ENCODE measurements around the gene BCL10. TPM values are rescaled to one million over a fixed set of nuclear protein-coding genes. Genes with fewer than 3 reads are reported as not detected.

Gene BCL10
- total RNA-seq, 1 experiment from 2014 or later = 33.8 TPM

GRCh38 chr1:85224295-85224694 lies 52.1 kb downstream of the BCL10 start (continued):
- no peak for TF ChIP-seq ZBTB33 (IDR thresholded peaks at IDR 0.05; ENCODE audit: extremely low read depth, insufficient replicate concordance, low read length)
- no peak for TF ChIP-seq YY1 (IDR thresholded peaks at IDR 0.05; ENCODE audit: extremely low read depth, insufficient replicate concordance, low read depth, low read length)

- POLR2A ChIA-PET = no interaction called here
- RAD21 ChIA-PET (ENCODE audit: low non-redundant PET in 1 of 2, low total read pairs in 2 of 2, uncharacterized antibody in 2 of 2, unreplicated experiment in 2 of 2) = no interaction called here
Measured at GRCh38 chr1:85223334-85223733, 53.1 kb downstream of the BCL10 start.

More at GRCh38 chr1:85223334-85223733, 53.1 kb downstream of the BCL10 start:
- no peak overlapping the region for H2AFZ ChIP-seq (ENCODE audit: low read depth, low read length, poor library complexity, severe bottlenecking)
- H3K4me2 ChIP-seq (ENCODE audit: low read length) = no peak overlapping the region
- CTCF ChIA-PET = no interaction called here
- DNase-seq (ENCODE audit: low read depth, low spot score) = no peak
- no peaks in the 10 kb centered on the region for H3K9me3 ChIP-seq (ENCODE audit: control insufficient read depth in 1 of 2, insufficient read depth in 1 of 2, low read depth in 1 of 2, low read length in 2 of 2)
- no peak overlapping the region for H3K4me3 ChIP-seq (replicated peaks in 1 of 2; ENCODE audit: low read depth in 1 of 2, low read length in 2 of 2)
- TF ChIP-seq MAX (IDR thresholded peaks at IDR 0.05) (no peak), EZH2phosphoT487 (IDR thresholded peaks at IDR 0.05; ENCODE audit: borderline replicate concordance) (no peak), ZNF274 (IDR thresholded peaks at IDR 0.05; ENCODE audit: low read depth, low read length) (no peak), TCF7L2 (IDR thresholded peaks at IDR 0.05; ENCODE audit: borderline replicate concordance, extremely low read depth, insufficient read depth, insufficient read length) (no peak), CBX3 (IDR thresholded peaks at IDR 0.05; ENCODE audit: low read depth) (no peak), SP1 (IDR thresholded peaks at IDR 0.05; ENCODE audit: low read depth) (no peak)
- BruUV-seq (replicated peaks) = no TSS peak
- no peak overlapping the region for H3K27ac ChIP-seq (ENCODE audit: low read depth, low read length)
- no peaks in the 10 kb centered on the region for H3K79me2 ChIP-seq (ENCODE audit: insufficient read depth, low read length)
- H3K9me2 ChIP-seq (ENCODE audit: insufficient read depth) = no peaks in the 10 kb centered on the region
- H4K20me1 ChIP-seq (ENCODE audit: insufficient read depth) = no peaks in the 10 kb centered on the region
- intact Hi-C loops (cut with micrococcal nuclease) = no loop called here
- no peak overlapping the region for H3K9ac ChIP-seq (ENCODE audit: low read length)
- no peaks in the 10 kb centered on the region for H3K36me3 ChIP-seq (ENCODE audit: control insufficient read depth in 1 of 2, insufficient read depth in 2 of 2, low read length in 2 of 2)
- no peaks in the 10 kb centered on the region for H3K27me3 ChIP-seq (ENCODE audit: insufficient read depth, low read length)
- H3K4me1 ChIP-seq (ENCODE audit: control insufficient read depth in 1 of 2, insufficient read depth in 2 of 2, low read length in 2 of 2) = peaks cover 14 to 17% of the 10 kb centered on the region in 2 experiments
- no peak for ATAC-seq

Data from HCT116 (cell line).